DMS53 (cell line): ENCODE results near the gene CA5B.
"Not testable (repeated sequence)": the region's sequence is repeated elsewhere in the genome, so short reads cannot be mapped to it uniquely, and the experiment has no call there.

Experiments used
- DNase-seq: peaks from one replicate; lab custom pipeline; 2025; lab: John Stamatoyannopoulos, UW

The CA5B gene

GRCh38 chrX:15814771-15815365 is 76.8 kb downstream of the CA5B start:
- no peak for DNase-seq

DNA sequence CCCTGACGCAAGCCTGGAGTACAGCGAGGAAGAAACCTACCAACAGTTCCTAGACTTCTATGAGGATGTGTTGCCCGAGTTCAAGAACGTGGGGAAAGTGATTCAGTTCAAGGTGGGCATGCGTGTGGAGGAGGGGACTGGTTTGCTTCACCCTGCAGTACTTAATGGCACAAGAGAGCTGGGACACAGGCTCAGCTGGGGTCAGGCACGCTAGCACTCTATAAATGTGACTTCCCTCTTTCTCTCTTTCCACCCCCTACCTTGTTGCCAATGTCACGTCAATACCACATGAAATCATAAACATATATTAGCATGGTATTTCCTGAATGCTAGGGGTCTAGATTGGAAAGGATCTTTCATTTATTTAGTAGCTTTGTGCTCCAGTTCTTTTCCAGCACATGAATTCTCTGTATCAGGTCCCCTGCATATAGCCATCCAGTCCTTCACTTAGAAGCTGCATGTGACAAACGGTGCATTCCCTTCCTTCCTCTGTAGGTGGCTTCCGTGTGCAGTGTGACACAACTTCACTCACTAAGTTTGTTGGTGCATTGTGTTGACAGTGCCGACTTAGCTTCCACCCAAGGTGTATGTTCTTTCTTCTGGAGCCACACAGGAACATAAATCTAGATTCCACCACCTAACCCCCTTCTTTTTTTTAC is 77.8 kb downstream of the CA5B start:
- DNase-seq, result peak; percentile 50

GRCh38 chrX:15816438-15816809 is 78.4 kb downstream of the CA5B start:
- DNase-seq, result no peak

DNA sequence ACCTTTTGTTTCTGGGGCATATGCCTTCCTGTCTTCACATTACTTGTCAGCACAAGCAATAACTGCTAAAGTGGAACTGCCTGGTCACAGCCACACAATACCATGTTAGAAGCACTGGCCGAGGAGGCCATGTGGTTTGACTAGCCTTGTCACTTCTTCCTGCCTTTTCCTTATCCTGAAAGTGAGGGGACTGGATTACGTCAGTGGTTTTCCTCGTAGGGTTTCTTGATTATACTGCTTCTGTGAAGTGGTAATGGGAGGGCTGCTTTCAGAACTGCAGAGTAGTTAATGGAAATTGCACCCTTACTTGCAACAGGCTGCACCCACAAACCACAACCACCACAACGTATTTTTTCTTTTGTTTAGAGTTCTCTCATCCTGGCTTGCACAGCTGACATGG is 78.8 kb downstream of the CA5B start:
- DNase-seq, result no peak

DNA sequence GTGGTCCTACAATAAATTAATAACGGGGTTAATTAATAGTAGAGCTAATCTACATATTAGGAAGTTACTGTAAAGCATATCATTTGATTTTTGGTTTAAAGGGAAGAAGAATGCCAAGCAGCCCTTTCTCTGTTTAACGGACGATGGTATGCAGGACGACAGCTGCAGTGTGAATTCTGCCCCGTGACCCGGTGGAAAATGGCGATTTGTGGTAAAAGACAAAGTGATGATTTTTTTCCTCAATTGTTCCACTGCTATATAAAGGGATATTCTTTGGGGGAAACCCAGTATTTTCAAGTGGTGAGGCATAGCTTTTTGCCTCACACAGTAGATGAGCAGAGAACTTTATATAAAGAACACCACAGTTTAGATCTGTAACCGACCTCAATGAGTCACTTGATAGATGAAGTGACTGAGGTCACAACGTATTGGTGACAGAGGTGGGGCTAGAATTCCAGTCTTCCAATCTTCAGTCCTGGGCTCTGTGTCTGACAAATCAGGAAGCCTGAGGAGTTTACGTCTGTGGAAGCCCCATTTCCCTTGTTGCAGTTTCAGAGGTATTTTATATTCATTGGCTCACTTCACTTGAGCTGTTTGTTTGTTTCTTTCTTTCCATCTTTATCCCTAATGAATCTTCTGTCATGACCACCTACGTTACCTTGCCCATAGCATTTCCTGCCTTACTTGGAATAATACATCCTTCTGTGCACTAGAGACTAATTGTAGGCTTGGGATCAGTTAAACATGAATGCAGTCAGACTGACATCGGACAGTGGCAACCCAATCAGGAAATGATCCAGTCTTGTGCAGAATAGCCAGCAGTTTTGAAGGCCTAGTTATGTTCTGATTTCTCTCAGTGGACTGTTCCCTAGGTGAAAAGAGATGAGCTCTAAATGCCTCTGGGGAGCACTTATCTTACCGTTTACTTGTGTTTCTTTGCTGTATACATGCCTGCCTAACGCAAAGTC is 82.3 kb downstream of the CA5B start:
- DNase-seq, result no peak

- DNase-seq, result no peak
Observed at GRCh38 chrX:15822922-15823321, 84.9 kb downstream of the CA5B start.

DNA sequence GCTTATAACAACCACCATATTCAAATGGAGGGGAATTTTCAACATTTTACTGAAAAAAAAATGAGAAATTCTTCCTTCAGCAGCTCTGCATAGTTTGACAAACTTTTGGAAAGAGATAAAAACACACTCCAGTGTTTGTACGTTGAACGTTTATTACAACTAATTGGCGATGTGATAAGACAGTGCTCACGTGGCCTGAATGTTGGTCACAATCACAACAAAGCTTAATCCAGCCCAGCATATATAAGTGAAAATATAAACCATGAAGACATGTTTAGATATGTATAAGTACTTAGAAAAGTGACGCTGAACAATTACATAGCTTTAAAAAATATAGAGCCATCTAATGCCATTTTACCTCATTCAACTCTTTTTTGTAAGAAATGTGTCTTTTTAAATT is 87.9 kb downstream of the CA5B start:
- no peak for DNase-seq

DNA sequence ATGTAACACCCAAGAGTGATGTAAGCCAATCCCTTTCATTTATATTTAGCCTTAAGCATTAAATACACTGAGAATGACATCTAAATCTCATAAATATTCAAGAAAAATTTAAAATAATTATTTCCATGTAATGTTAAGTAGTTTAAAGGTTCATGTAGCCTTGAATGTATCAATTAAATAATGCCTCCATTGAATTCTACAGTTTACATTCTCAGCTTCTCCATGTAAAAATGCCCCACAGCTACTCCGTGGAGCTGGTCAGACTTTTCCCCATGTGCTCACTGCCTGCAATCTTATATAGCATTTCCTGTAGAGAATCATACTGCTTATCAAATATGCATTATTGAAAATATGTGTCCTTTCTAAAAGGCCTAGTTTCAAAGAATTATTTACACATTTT is 91.1 kb downstream of the CA5B start:
- no peak for DNase-seq

DNA sequence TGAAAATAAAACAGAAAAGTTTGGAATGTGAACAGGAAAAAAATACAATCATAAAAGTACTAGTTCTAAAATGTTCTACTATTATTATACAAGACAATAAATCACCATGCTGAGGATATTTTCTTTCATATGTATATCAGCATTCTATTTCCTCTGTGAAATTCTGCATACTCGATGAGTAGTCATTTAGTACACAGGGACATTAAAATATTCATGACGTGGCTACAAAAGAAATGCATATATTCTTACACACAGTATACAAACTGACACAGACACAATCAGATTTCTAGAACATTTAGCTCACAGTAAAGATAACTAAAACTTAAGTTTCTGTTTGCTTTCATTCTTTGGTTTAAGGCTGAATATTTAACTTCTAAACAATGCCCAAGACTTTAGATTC is 93.3 kb downstream of the CA5B start:
- not testable (repeated sequence) for DNase-seq

GRCh38 chrX:15834053-15834452 is 96.0 kb downstream of the CA5B start:
- no peak for DNase-seq

DNA sequence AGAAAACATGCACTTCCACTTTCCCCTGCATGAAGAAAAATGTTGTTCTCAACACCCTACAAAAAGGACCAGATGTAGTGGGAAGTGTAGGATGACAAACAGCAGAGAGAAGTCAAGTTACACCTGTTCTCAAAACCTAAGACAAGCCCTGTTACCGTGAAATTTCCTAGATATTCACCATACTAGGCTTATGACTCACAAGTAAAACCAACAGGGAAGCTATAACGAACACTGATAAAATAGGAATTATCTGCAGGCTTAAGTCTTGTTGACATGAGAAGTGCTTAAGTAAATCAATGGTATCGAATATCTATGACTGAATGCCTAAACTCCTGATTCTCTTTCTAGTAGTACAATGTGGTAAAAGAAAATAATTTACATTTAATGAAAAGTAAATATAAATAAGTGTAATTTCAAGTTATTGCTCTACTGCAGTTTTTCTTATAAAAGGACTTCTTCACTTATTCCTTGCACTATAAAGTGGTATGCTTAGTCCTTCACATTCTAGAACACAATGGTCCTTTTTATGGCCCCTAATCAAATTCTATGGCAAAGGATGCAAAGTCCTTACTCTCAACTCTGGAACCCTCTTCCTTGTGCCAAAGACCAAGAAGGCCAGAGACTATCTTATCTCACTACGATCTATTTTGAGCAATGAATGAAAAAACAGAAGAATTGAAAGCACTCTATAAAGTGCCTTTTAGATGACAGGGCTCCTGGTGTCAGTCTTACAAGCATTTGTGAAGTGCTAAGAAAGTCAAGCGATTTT is 96.9 kb downstream of the CA5B start:
- DNase-seq, result peak; percentile 52
